Neural cell (in vitro differentiated cells): Measurements from ENCODE around the gene ABHD17C.

Experiments
- EP300 ChIP-seq: fragments of 450-650 bp; conservative IDR thresholded peaks from 2 replicates; pipeline ENCODE4 v1.6.1; 2014; ENCODE audit warnings: antibody characterized with exemption, mild to moderate bottlenecking, moderate library complexity; ENCODE audit not compliant: poor library complexity, severe bottlenecking
- EZH2 ChIP-seq: fragments of 200-600, 300-800 bp; shearing (Covaris generic), sonication (generic); IDR thresholded peaks from 2 replicates; pipeline ENCODE4 v1.6.1; 2014; ENCODE audit warnings: antibody characterized with exemption, low read length, borderline replicate concordance, mild to moderate bottlenecking; ENCODE audit not compliant: insufficient read depth, poor library complexity, severe bottlenecking
- MXI1 ChIP-seq: fragments of 450-650 bp; conservative IDR thresholded peaks from 2 replicates; pipeline ENCODE4 v1.6.1; 2014; ENCODE audit warnings: antibody characterized with exemption, mild to moderate bottlenecking; ENCODE audit not compliant: poor library complexity, severe bottlenecking
- TAF1 ChIP-seq: IDR thresholded peaks from 2 replicates; pipeline ENCODE4 v1.6.1; 2012; ENCODE audit warnings: low read depth
- TF ChIP-seq, protein P1 (sequence below): fragments of 450-650 bp; IDR thresholded peaks from 2 replicates; pipeline ENCODE4 v1.5.1; 2014; ENCODE audit warnings: antibody characterized with exemption, mild to moderate bottlenecking, moderate library complexity; ENCODE audit not compliant: poor library complexity, severe bottlenecking

DNA sequence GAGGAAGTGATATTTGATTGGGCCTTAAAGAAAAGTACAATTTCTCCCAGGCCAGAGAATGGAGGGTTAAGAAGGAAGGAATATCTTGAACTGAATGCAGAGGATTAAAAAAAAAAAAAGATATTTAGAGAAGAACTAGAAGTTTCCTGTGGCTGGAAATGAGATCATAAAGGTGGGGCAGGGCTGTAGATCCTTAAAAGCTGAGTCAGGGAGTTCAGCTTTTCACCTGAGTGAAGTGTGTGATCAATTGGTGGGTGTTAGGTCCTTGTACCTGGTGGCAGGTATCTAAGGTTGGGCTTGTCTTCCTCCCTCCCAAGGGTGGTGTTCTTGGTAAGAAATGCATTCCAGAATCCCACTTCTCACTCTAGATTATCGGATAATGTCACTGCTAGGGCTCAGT is 95.9 kb downstream of the ABHD17C start:
- TF ChIP-seq, protein P1, sequence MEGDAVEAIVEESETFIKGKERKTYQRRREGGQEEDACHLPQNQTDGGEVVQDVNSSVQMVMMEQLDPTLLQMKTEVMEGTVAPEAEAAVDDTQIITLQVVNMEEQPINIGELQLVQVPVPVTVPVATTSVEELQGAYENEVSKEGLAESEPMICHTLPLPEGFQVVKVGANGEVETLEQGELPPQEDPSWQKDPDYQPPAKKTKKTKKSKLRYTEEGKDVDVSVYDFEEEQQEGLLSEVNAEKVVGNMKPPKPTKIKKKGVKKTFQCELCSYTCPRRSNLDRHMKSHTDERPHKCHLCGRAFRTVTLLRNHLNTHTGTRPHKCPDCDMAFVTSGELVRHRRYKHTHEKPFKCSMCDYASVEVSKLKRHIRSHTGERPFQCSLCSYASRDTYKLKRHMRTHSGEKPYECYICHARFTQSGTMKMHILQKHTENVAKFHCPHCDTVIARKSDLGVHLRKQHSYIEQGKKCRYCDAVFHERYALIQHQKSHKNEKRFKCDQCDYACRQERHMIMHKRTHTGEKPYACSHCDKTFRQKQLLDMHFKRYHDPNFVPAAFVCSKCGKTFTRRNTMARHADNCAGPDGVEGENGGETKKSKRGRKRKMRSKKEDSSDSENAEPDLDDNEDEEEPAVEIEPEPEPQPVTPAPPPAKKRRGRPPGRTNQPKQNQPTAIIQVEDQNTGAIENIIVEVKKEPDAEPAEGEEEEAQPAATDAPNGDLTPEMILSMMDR = no peak
- TF ChIP-seq EZH2 (no peak), TAF1 (no peak), EP300 (no peak), MXI1 (no peak)
